AG04450 (cell line): Measurements from ENCODE around the gene EFHC2. TPM values are rescaled to one million over a fixed set of nuclear protein-coding genes. Genes with fewer than 3 reads are reported as not detected.

ENCODE experiments used
- CTCF ChIA-PET: fragments of 300-600, 350-600 bp; formaldehyde crosslinking; extraction: SDS; loops from one replicate; lab custom pipeline; 2022; ENCODE audit warnings: antibody characterized with exemption, inconsistent platforms; lab: Charles Lee
- POLR2A ChIA-PET: fragments of 350-600 bp; formaldehyde crosslinking; extraction: SDS; loops from one replicate; lab custom pipeline; 2021; ENCODE audit warnings: antibody characterized with exemption, inconsistent platforms; lab: Yijun Ruan, JAX
- DNase-seq: peaks from one replicate; pipeline ENCODE4 v3.0.0-alpha.2; 2011; ENCODE audit warnings: low read depth, low spot score
- H3K27ac ChIP-seq: one replicate; pipeline ENCODE4 v1.5.1; 2012; ENCODE audit warnings: low read depth, low read length, control low read depth
- H3K27me3 ChIP-seq: one replicate; pipeline ENCODE4 v1.6.0; 2012; ENCODE audit warnings: low read length; ENCODE audit not compliant: control insufficient read depth, insufficient read depth
- H3K4me3 ChIP-seq: 2 replicates; pipeline ENCODE4 v1.5.1; 2011; ENCODE audit warnings: mild to moderate bottlenecking, low read depth, low read length, control low read depth
- H3K9me3 ChIP-seq: 2 replicates; pipeline ENCODE4 v1.5.1; 2012; ENCODE audit warnings: low read length; ENCODE audit not compliant: control insufficient read depth, insufficient read depth
- polyA plus RNA-seq: library from polyadenylated mRNA; depleted of rRNA; stranded (reverse); fragments of >200 nt; gene quantifications from 2 replicates; pipeline ENCODE4 v1.2.3, GENCODE V29; 2011
- TF ChIP-seq, protein P1 (sequence below): IDR thresholded peaks from 2 replicates; pipeline ENCODE4 v1.5.1; 2011; ENCODE audit warnings: low read depth, low read length, control low read depth, inconsistent platforms

EFHC2 gene
- polyA plus RNA-seq, 1 experiment, result 0.42 TPM

GRCh38 chrX:44147130-44147529 is 196.3 kb downstream of the EFHC2 start:
- Histone ChIP-seq H3K27me3 (no peaks in the 10 kb centered on the region), H3K4me3 (no peak overlapping the region), H3K9me3 (no peaks in the 10 kb centered on the region), H3K27ac (no peak overlapping the region)
- ChIA-PET POLR2A (no interaction called here), CTCF (no interaction called here)
- no peak for DNase-seq
- TF ChIP-seq, protein P1, sequence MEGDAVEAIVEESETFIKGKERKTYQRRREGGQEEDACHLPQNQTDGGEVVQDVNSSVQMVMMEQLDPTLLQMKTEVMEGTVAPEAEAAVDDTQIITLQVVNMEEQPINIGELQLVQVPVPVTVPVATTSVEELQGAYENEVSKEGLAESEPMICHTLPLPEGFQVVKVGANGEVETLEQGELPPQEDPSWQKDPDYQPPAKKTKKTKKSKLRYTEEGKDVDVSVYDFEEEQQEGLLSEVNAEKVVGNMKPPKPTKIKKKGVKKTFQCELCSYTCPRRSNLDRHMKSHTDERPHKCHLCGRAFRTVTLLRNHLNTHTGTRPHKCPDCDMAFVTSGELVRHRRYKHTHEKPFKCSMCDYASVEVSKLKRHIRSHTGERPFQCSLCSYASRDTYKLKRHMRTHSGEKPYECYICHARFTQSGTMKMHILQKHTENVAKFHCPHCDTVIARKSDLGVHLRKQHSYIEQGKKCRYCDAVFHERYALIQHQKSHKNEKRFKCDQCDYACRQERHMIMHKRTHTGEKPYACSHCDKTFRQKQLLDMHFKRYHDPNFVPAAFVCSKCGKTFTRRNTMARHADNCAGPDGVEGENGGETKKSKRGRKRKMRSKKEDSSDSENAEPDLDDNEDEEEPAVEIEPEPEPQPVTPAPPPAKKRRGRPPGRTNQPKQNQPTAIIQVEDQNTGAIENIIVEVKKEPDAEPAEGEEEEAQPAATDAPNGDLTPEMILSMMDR, result no peak

DNA sequence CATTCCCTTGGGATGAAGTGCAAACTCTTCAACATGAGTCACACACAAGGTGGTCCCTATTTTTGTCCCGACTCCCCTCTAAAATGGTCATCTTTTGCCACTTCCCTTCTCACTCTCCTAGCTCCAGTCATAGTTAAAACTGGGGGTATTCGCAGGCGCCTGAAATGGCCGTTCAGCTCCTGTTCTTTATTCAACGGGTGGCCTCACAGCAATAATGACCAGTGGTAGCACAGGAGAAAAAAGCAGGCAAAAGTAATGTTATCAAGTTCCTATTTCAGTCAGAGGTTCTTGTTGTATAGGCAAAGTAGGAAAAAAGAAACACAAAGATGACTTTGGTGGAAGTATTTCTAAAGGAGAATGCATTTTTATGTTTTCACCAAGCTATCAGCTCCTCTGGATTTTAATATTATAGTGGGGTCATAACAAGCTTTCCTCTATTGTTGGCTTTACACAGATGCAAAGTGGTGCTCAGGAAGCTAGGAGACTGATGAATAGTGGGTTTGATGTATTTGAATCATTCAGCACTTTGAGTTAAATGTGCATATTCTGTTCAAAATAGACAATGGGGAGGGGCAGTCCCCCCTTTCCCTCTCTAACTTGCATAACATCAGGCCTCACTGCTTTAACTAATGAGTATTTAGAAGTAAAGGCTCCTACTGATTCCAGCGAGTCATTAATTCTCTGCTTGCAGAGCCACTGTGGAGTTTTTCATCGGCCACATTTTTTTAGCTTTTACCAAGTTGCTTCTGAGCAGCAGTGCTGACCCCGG is 199.1 kb downstream of the EFHC2 start:
- POLR2A ChIA-PET, result no interaction called here
- no peak for DNase-seq
- Histone ChIP-seq H3K27me3 (no peaks in the 10 kb centered on the region), H3K4me3 (no peak overlapping the region), H3K27ac (no peak overlapping the region), H3K9me3 (no peaks in the 10 kb centered on the region)
- TF ChIP-seq, protein P1, result no peak
- CTCF ChIA-PET, result no interaction called here

GRCh38 chrX:44143061-44143602 is 200.3 kb downstream of the EFHC2 start:
- DNase-seq, result no peak
- TF ChIP-seq, protein P1, result no peak
- Histone ChIP-seq H3K9me3 (no peaks in the 10 kb centered on the region), H3K27ac (no peak overlapping the region), H3K27me3 (no peaks in the 10 kb centered on the region), H3K4me3 (no peak overlapping the region)
- POLR2A ChIA-PET, result no interaction called here
- CTCF ChIA-PET, result no interaction called here

DNA sequence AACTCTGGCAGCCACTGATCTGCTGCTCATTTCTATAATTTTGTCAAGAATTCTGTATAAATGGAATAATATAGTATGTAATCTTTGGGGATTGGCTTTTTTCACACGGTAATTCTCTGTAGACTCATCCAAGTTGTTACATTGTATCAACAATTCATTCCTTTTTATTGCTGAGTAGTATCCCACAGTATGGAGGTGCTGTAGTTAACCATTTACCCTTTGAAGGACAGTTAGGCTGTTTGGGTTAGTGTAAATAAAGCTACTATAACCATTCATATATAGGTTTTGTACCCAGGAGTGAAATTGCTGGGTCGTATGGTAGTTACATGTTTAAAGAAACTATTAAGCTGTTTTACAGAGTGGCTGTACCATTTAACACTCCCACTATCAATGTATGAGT is 213.3 kb downstream of the EFHC2 start:
- TF ChIP-seq, protein P1, result no peak
- no peaks in the 10 kb centered on the region for H3K9me3 ChIP-seq
- DNase-seq, result no peak
- CTCF ChIA-PET, result no interaction called here
- no peaks in the 10 kb centered on the region for H3K27me3 ChIP-seq
- H3K27ac ChIP-seq, result no peak overlapping the region
- POLR2A ChIA-PET, result no interaction called here
- H3K4me3 ChIP-seq, result no peak overlapping the region

GRCh38 chrX:44113337-44113736 is 230.1 kb downstream of the EFHC2 start:
- POLR2A ChIA-PET, result no interaction called here
- DNase-seq, result no peak
- CTCF ChIA-PET, result no interaction called here
- no peaks in the 10 kb centered on the region for H3K9me3 ChIP-seq
- H3K27ac ChIP-seq, result no peak overlapping the region
- H3K27me3 ChIP-seq, result no peaks in the 10 kb centered on the region
- TF ChIP-seq, protein P1, result no peak
- no peak overlapping the region for H3K4me3 ChIP-seq
